Bronchial epithelial cell (primary cell): Measurements from ENCODE around the gene IGFALS. TPM values are rescaled to one million over a fixed set of nuclear protein-coding genes. Genes with fewer than 3 reads are reported as not detected.
A peak's percentile ranks its signal among the peaks of the same experiment; 100 is the strongest.

ENCODE experiments used
- DNase-seq: peaks from one replicate; pipeline ENCODE4 v3.0.0-alpha.2; 2010; ENCODE audit warnings: low read depth
- FAIRE-seq: peaks from 2 replicates; lab custom pipeline; 2011; peaks lifted over from hg19 to GRCh38; lab: Jason Lieb, UNC
- H3K27me3 ChIP-seq: 2 replicates; pipeline ENCODE4 v1.5.1; 2011; ENCODE audit warnings: low read length; ENCODE audit not compliant: control insufficient read depth, insufficient read depth
- H3K36me3 ChIP-seq: 2 replicates; pipeline ENCODE4 v1.5.1; 2011; ENCODE audit warnings: low read length; ENCODE audit not compliant: control insufficient read depth, insufficient read depth
- H3K4me3 ChIP-seq: 2 replicates; pipeline ENCODE4 v1.5.1; 2011; ENCODE audit warnings: mild to moderate bottlenecking, low read depth, low read length, control low read depth
- CTCF ChIP-seq: IDR thresholded peaks from 2 replicates; pipeline ENCODE4 v1.5.1; 2011; ENCODE audit warnings: mild to moderate bottlenecking, moderate library complexity, low read length, control low read depth, inconsistent platforms; ENCODE audit not compliant: insufficient read depth, severe bottlenecking
- total RNA-seq: library from RNA; depleted of rRNA; stranded (reverse); fragments of >200 nt; gene quantifications from 2 replicates; pipeline ENCODE4 v1.2.1, GENCODE V29; 2014

IGFALS gene
- total RNA-seq, 1 donor from 2014 or later, result not detected

DNA sequence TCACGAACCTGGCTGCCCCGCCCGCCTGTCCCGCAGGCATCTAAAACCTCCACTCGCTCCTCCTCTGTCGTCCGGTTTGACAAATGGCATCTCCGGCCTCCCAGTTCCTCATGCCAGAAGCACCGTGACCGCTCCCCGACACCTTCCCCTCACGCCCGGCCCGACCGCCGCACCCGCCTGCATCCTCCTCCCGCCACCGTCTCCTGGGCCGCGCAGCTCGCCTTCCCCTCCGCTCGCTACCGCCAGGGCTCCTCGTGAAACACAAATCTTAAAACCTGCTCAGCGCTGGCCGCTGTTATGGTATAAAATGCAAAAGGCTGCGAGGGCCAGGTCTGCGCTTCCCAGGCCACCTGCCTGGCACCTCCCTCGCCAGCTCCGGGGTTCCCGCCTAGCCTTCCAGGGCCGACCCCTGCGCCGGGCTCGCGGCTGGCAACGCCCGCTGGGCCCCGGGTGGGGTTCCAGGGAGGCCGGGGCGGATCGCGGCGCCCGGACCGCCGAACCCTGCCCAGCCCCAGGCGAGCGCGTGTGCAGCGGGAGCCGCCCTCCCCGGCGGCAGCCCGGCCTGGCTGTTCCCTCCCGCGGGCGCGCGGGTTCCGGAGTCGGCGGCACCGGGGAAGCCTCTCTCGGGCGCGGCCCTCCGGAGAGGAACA is 11.6 kb downstream of the IGFALS start:
- FAIRE-seq (no peak), DNase-seq (peak; percentile 14)
- Histone ChIP-seq H3K4me3 (peak overlapping the region; percentile 63), H3K36me3 (peaks cover 14% of the 10 kb centered on the region), H3K27me3 (no peaks in the 10 kb centered on the region)
- TF ChIP-seq CTCF, result peak; percentile 25

- no peak for TF ChIP-seq CTCF
- Histone ChIP-seq H3K27me3 (no peaks in the 10 kb centered on the region), H3K36me3 (peaks cover 17% of the 10 kb centered on the region), H3K4me3 (peak overlapping the region; percentile 63)
- no peak for FAIRE-seq
- no peak for DNase-seq
Measured at GRCh38 chr16:1781254-1781653, 12.3 kb downstream of the IGFALS start.

DNA sequence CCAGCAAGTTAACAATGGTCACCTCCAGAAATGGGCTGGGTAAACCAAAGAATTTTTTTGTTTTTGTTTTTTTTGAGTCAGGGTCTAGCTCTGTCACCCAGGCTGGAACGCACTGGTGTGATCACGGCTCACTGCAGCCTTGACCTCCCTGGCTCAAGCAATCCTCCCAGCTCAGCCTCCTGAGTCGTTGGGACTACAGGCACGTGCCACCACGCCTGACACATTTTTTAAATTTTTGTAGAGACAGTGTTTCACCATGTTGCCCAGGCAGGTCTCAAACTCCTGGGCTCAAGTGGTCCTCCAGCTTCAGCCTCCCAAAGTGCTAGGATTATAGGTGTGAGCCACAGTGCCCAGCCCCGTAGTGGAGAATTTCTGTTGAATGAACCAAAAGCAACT is 12.8 kb downstream of the IGFALS start:
- Histone ChIP-seq H3K27me3 (no peaks in the 10 kb centered on the region), H3K4me3 (no peak overlapping the region), H3K36me3 (peaks cover 21% of the 10 kb centered on the region)
- TF ChIP-seq CTCF, result no peak
- DNase-seq, result no peak
- no peak for FAIRE-seq

DNA sequence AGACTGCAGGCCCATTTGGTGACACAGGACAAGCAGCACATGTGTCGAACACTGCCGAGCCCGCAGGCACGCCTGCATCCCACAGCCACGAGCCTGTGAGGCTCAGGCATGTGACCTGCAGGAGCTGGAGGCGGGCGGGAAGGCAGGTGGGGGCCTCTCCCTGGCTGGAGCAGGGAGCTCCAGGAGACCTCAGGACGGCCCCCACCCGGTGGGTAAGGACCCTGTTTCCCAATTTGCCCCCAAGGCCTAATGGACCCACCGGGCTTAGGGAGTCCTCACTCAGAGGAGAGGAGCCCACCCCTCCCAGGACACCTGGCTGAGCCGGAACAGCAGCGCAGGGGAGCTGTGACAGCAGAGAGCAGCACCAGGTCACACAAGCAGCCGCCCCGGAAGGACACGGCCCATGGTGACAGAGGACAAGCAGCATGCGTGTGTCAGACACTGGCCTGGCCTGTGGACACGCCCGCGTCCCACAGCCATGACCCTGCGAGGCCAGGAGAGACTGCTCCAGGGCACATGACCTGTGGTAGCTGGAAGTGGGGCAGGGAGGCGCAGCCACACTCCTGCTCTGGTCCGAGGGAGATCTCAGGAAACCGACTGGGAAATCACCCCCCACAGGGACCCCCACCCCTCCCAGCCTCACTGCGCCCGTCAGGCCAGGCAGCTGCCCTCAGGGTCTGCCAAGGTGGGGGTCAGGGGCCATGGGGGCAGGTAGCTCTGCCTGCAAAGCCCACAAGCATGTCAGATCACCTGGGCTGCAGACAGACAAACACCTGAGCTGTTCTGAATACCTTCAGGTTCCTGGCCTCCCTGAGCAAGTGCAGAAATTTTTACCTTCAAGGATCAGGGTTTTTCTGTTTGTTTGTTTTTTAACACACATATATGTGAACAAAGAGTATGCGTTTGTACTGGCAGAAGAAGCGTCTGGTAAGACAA is 13.5 kb downstream of the IGFALS start:
- no peaks in the 10 kb centered on the region for H3K27me3 ChIP-seq
- TF ChIP-seq CTCF, result no peak
- FAIRE-seq, result no peak
- H3K4me3 ChIP-seq, result no peak overlapping the region
- DNase-seq, result no peak
- H3K36me3 ChIP-seq, result peaks cover 23% of the 10 kb centered on the region

- Histone ChIP-seq H3K27me3 (no peaks in the 10 kb centered on the region), H3K36me3 (peaks cover 24% of the 10 kb centered on the region), H3K4me3 (no peak overlapping the region)
- FAIRE-seq (no peak), DNase-seq (no peak)
- TF ChIP-seq CTCF, result no peak
Measured at GRCh38 chr16:1779234-1779701, 14.2 kb downstream of the IGFALS start.
